ENCODE results near the gene PTPRH. TPM values are rescaled to one million over a fixed set of nuclear protein-coding genes. Genes with fewer than 3 reads are reported as not detected.
"Not testable (repeated sequence)": the region's sequence is repeated elsewhere in the genome, so short reads cannot be mapped to it uniquely, and the experiment has no call there.

PTPRH gene
- polyA plus RNA-seq, 1 experiment: 4.3 TPM

DNA sequence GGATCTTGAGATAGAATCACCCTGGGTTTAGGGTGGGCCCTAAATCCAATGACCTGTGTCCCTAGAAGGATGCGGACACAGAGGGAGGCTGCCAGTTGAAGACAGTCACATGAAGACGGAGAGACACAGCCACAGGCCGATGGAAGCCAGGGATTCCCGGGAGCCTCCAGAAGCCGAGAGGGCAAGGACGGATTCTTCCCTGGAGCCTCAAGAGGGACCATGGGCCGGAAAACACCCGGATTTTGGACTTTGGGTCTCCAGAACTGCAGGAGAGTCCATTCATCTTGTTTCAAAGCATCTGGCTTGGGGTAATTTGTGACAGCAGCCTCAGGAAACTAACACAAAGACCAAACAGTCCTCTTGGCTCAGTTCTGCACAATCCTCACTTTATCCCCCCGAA lies 17.0 kb upstream of the PTPRH start:
- no peak for TF ChIP-seq CTCF (IDR thresholded peaks at IDR 0.05; ENCODE audit: insufficient read depth, low read depth, low read length)
- DNase-seq (ENCODE audit: low read depth): no peak
- Histone ChIP-seq H3K4me3 (ENCODE audit: low read depth, low read length) (no peak overlapping the region), H3K36me3 (ENCODE audit: control insufficient read depth, insufficient read depth, low read length) (peaks cover 22% of the 10 kb centered on the region), H3K27me3 (ENCODE audit: control insufficient read depth, insufficient read depth, low read length) (no peaks in the 10 kb centered on the region)
- POLR2A ChIA-PET: no interaction called here
- CTCF ChIA-PET: no interaction called here

- ChIA-PET POLR2A (no interaction called here), CTCF (interaction anchor here (0.7 kb wide), 1 partner anchor 242 kb away, joined by 4 read pairs; no protein-coding TSS in a partner anchor)
- H3K27me3 ChIP-seq (ENCODE audit: control insufficient read depth, insufficient read depth, low read length): no peaks in the 10 kb centered on the region
- H3K36me3 ChIP-seq (ENCODE audit: control insufficient read depth, insufficient read depth, low read length): peaks cover 18% of the 10 kb centered on the region
- TF ChIP-seq CTCF (IDR thresholded peaks at IDR 0.05; ENCODE audit: insufficient read depth, low read depth, low read length): no peak
- H3K4me3 ChIP-seq (ENCODE audit: low read depth, low read length): no peak overlapping the region
- no peak for DNase-seq (ENCODE audit: low read depth)
Measured at GRCh38 chr19:55225415-55225958, 16.2 kb upstream of the PTPRH start.

- CTCF ChIA-PET: interaction anchor here (0.7 kb wide), 1 partner anchor 243 kb away, joined by 4 read pairs; no protein-coding TSS in a partner anchor
Measured at GRCh38 chr19:55224679-55225414, 15.5 kb upstream of the PTPRH start.

GRCh38 chr19:55224038-55224665 lies 14.9 kb upstream of the PTPRH start:
- no peak for TF ChIP-seq CTCF (IDR thresholded peaks at IDR 0.05; ENCODE audit: insufficient read depth, low read depth, low read length)
- no peaks in the 10 kb centered on the region for H3K27me3 ChIP-seq (ENCODE audit: control insufficient read depth, insufficient read depth, low read length)
- ChIA-PET CTCF (no interaction called here), POLR2A (no interaction called here)
- DNase-seq (ENCODE audit: low read depth): no peak
- no peak overlapping the region for H3K4me3 ChIP-seq (ENCODE audit: low read depth, low read length)
- peaks cover 11% of the 10 kb centered on the region for H3K36me3 ChIP-seq (ENCODE audit: control insufficient read depth, insufficient read depth, low read length)

More at GRCh38 chr19:55224679-55225414, 15.5 kb upstream of the PTPRH start:
- DNase-seq (ENCODE audit: low read depth); H3K4me3 ChIP-seq (ENCODE audit: low read depth, low read length); H3K27me3 ChIP-seq (ENCODE audit: control insufficient read depth, insufficient read depth, low read length); POLR2A ChIA-PET: not testable (repeated sequence)
- peaks cover 16% of the 10 kb centered on the region for H3K36me3 ChIP-seq (ENCODE audit: control insufficient read depth, insufficient read depth, low read length)

GRCh38 chr19:55223291-55224037 lies 14.2 kb upstream of the PTPRH start:
- CTCF ChIA-PET: no interaction called here
- no peak for TF ChIP-seq CTCF (IDR thresholded peaks at IDR 0.05; ENCODE audit: insufficient read depth, low read depth, low read length)
- no peak overlapping the region for H3K4me3 ChIP-seq (ENCODE audit: low read depth, low read length)

More at GRCh38 chr19:55223291-55224037, 14.2 kb upstream of the PTPRH start:
- no peak for DNase-seq (ENCODE audit: low read depth)
- Histone ChIP-seq H3K27me3 (ENCODE audit: control insufficient read depth, insufficient read depth, low read length) (no peaks in the 10 kb centered on the region), H3K36me3 (ENCODE audit: control insufficient read depth, insufficient read depth, low read length) (peaks cover 10% of the 10 kb centered on the region)
- POLR2A ChIA-PET: no interaction called here
